K562 (cell line): ENCODE data around the gene TAF8. TPM values are rescaled to one million over a fixed set of nuclear protein-coding genes. Genes with fewer than 3 reads are reported as not detected.

Experiments used
- ARHGAP35 ChIP-seq: fragments of 450-650 bp; IDR thresholded peaks from 2 replicates; pipeline ENCODE4 v1.6.1; 2018; ENCODE audit not compliant: partially characterized antibody
- BCOR ChIP-seq: fragments of 450-650 bp; IDR thresholded peaks from 2 replicates; pipeline ENCODE4 v1.6.1; 2016
- BRD4 ChIP-seq: fragments of 200-600 bp; sonication (generic); IDR thresholded peaks from 2 replicates; pipeline ENCODE4 v1.6.1; 2017; ENCODE audit warnings: inconsistent platforms
- E2F3 ChIP-seq: fragments of 250-450 bp; sonication (Bioruptor Pico); IDR thresholded peaks from 2 replicates; pipeline ENCODE4 v1.4.0; 2020; ENCODE audit warnings: mild to moderate bottlenecking
- FOXP1 ChIP-seq: sonication (generic); formaldehyde crosslinking; IDR thresholded peaks from 2 replicates; pipeline ENCODE4 v1.8.0; 2022; ENCODE audit warnings: mild to moderate bottlenecking, missing genetic modification reagents
- GTF2A2 ChIP-seq: IDR thresholded peaks from 2 replicates; pipeline ENCODE4 v1.6.1; 2016; ENCODE audit warnings: mild to moderate bottlenecking, missing genetic modification characterization, missing compliant biosample characterization
- ILF3 ChIP-seq: fragments of 450-650 bp; IDR thresholded peaks from 2 replicates; pipeline ENCODE4 v1.6.1; 2018; ENCODE audit warnings: antibody characterized with exemption, mild to moderate bottlenecking, moderate library complexity, borderline replicate concordance
- IRF2 ChIP-seq: sonication (generic); formaldehyde crosslinking; IDR thresholded peaks from 2 replicates; pipeline ENCODE4 v1.8.1; 2022; ENCODE audit warnings: mild to moderate bottlenecking, missing genetic modification reagents
- MCM7 ChIP-seq, 2 experiments: fragments of 450-650 bp; IDR thresholded peaks; 2 replicates each; pipeline ENCODE4 v1.6.1; 2016 to 2018
- MEIS2 ChIP-seq: fragments of 450-650 bp; IDR thresholded peaks from 2 replicates; pipeline ENCODE4 v1.6.1; 2014; ENCODE audit warnings: mild to moderate bottlenecking; ENCODE audit not compliant: partially characterized antibody
- NUFIP1 ChIP-seq: fragments of 450-650 bp; IDR thresholded peaks from 2 replicates; pipeline ENCODE4 v1.6.1; 2018; ENCODE audit not compliant: partially characterized antibody
- RAD21 ChIP-seq, 2 experiments: fragments of 250-450 bp in 1 of 2; fragments of 450-650 bp in 1 of 2; sonication (Bioruptor Pico) in 1 of 2; formaldehyde crosslinking in 1 of 2; IDR thresholded peaks in 1 of 2; conservative IDR thresholded peaks in 1 of 2; 2 replicates each; pipeline versions ENCODE4 v1.4.0 to v1.8.0; 2020 to 2022; ENCODE audit warnings: mild to moderate bottlenecking in 2 of 2, moderate library complexity in 1 of 2
- RBM14 ChIP-seq: fragments of 200-400 bp; formaldehyde crosslinking; IDR thresholded peaks from 2 replicates; pipeline ENCODE4 v1.6.1; 2018; ENCODE audit warnings: low read depth, mild to moderate bottlenecking, low read length, moderate library complexity, borderline replicate concordance; ENCODE audit not compliant: insufficient read depth
- ZBTB49 ChIP-seq: sonication (generic); formaldehyde crosslinking; IDR thresholded peaks from 2 replicates; pipeline ENCODE4 v1.8.0; 2022; ENCODE audit warnings: missing genetic modification reagents, mild to moderate bottlenecking, borderline replicate concordance
- ZFP1 ChIP-seq: fragments of 450-650 bp; formaldehyde crosslinking; IDR thresholded peaks from 2 replicates; pipeline ENCODE4 v1.4.0; 2020; ENCODE audit warnings: mild to moderate bottlenecking, mixed read lengths
- ZNF224 ChIP-seq: sonication (generic); formaldehyde crosslinking; IDR thresholded peaks from 2 replicates; pipeline ENCODE4 v1.8.0; 2022; ENCODE audit warnings: mild to moderate bottlenecking, missing genetic modification reagents
- ZNF24 ChIP-seq: fragments of 450-650 bp; IDR thresholded peaks from 2 replicates; pipeline ENCODE4 v1.6.1; 2016
- ZNF696 ChIP-seq: fragments of 250-450 bp; sonication (Bioruptor Pico); conservative IDR thresholded peaks from 2 replicates; pipeline ENCODE4 v1.4.0; 2020; ENCODE audit warnings: mild to moderate bottlenecking, moderate library complexity
- ZNF79 ChIP-seq: fragments of 250-450 bp; sonication (Bioruptor Pico); IDR thresholded peaks from 2 replicates; pipeline ENCODE4 v1.4.0; 2020; ENCODE audit warnings: low read depth, mild to moderate bottlenecking, moderate library complexity
- polyA plus RNA-seq, 8 experiments: library from polyadenylated mRNA; depleted of rRNA in 4 of 8; stranded (reverse) in 5 of 8; unstranded in 3 of 8; fragments of >200 nt; fragmentation: Nextera tagmentation in 2 of 8; fragmentation: Illumina TruSeq in 1 of 8; extraction: Ambion mirVana in 2 of 8; extraction: Trizol in 1 of 8; gene quantifications; 2 replicates each; pipeline versions ENCODE4 v1.2.1 to v1.2.3, GENCODE V29; 2011 to 2014; ENCODE audit warnings: inconsistent platforms in 1 of 8, missing spikeins in 1 of 8
- total RNA-seq, 7 experiments: library from RNA; depleted of rRNA in 6 of 7; stranded (reverse); fragments of >200 nt in 6 of 7; fragmentation: Illumina TruSeq in 2 of 7; extraction: Trizol in 2 of 7; gene quantifications; 2 replicates each; pipeline versions ENCODE4 v1.2.1 to v1.2.3, GENCODE V29; 2011 to 2021; ENCODE audit warnings: low replicate concordance in 1 of 7
- TF ChIP-seq, protein P1 (sequence below): sonication (generic); formaldehyde crosslinking; IDR thresholded peaks from 2 replicates; pipeline ENCODE4 v1.8.0; 2022; ENCODE audit warnings: mild to moderate bottlenecking, low read depth, missing genetic modification reagents
- TF ChIP-seq, protein P2 (sequence below): fragments of 450-650 bp; formaldehyde crosslinking; IDR thresholded peaks from 2 replicates; pipeline ENCODE4 v1.4.0; 2022; ENCODE audit warnings: missing genetic modification characterization

Gene TAF8
- total and polyA plus RNA-seq, 9 of the 15 experiments (the other 6 are each of a cell fraction or from before 2014, with no cell fraction given), result 29.4 to 84.0 (median 52.6) TPM

GRCh38 chr6:42010909-42011308 lies 39.4 kb upstream of the TAF8 start (continued):
- TF ChIP-seq FOXP1 (no peak), ILF3 (no peak), ARHGAP35 (no peak), ZNF24 (peak; percentile 99), BRD4 (no peak), ZBTB49 (CRISPR knock-in tag) (no peak), IRF2 (CRISPR knock-in tag) (no peak), MCM7 (IDR thresholded peaks at IDR 0.05) (no peak), E2F3 (CRISPR knock-in tag) (no peak), GTF2A2 (no peak), BCOR (0 out of 2 replicates have a peak, but pooled peaks have one; percentile 21), NUFIP1 (no peak), ZNF79 (CRISPR knock-in tag) (no peak), ZNF696 (CRISPR knock-in tag) (no peak), MEIS2 (peak; percentile 53), RBM14 (no peak), ZNF224 (no peak), RAD21 (CRISPR knock-in tag; conservative IDR thresholded peaks at IDR 0.05 in 1 of 2, IDR thresholded peaks at IDR 0.05 in 1 of 2) (no peak), ZFP1 (CRISPR knock-in tag) (no peak)
- TF ChIP-seq, protein P1, sequence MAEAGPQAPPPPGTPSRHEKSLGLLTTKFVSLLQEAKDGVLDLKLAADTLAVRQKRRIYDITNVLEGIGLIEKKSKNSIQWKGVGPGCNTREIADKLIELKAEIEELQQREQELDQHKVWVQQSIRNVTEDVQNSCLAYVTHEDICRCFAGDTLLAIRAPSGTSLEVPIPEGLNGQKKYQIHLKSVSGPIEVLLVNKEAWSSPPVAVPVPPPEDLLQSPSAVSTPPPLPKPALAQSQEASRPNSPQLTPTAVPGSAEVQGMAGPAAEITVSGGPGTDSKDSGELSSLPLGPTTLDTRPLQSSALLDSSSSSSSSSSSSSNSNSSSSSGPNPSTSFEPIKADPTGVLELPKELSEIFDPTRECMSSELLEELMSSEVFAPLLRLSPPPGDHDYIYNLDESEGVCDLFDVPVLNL (CRISPR knock-in tag), result no peak
- TF ChIP-seq, protein P2, sequence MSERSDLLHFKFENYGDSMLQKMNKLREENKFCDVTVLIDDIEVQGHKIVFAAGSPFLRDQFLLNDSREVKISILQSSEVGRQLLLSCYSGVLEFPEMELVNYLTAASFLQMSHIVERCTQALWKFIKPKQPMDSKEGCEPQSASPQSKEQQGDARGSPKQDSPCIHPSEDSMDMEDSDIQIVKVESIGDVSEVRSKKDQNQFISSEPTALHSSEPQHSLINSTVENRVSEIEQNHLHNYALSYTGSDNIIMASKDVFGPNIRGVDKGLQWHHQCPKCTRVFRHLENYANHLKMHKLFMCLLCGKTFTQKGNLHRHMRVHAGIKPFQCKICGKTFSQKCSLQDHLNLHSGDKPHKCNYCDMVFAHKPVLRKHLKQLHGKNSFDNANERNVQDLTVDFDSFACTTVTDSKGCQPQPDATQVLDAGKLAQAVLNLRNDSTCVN (CRISPR knock-in tag), result no peak
